ENCODE data around the gene SIK2. TPM values are rescaled to one million over a fixed set of nuclear protein-coding genes. Genes with fewer than 3 reads are reported as not detected.

SIK2 gene
- total and polyA plus RNA-seq, 2 experiments from 2014 or later: 1.5 to 14.2 TPM

GRCh38 chr11:111737444-111738210, 135.4 kb downstream of the SIK2 start:
- Histone ChIP-seq H3K4me1 (ENCODE audit: low read depth) (peaks cover 45% of the 10 kb centered on the region), H3K27me3 (no peaks in the 10 kb centered on the region), H3K36me3 (no peaks in the 10 kb centered on the region), H3K27ac (no peak overlapping the region), H3K9me3 (ENCODE audit: low read depth) (no peaks in the 10 kb centered on the region), H3K4me3 (no peak overlapping the region)
- DNase-seq (ENCODE audit: low read depth in 1 of 2, low spot score in 1 of 2): peak in 1 of 2 donors; percentile 69
- no peak for TF ChIP-seq CTCF (IDR thresholded peaks at IDR 0.05; ENCODE audit: low read depth, low read length)

GRCh38 chr11:111739299-111739698, 137.1 kb downstream of the SIK2 start:
- no peaks in the 10 kb centered on the region for H3K9me3 ChIP-seq (ENCODE audit: low read depth)
- H3K36me3 ChIP-seq: no peaks in the 10 kb centered on the region
- no peaks in the 10 kb centered on the region for H3K27me3 ChIP-seq
- no peak overlapping the region for H3K4me3 ChIP-seq
- peaks cover 39% of the 10 kb centered on the region for H3K4me1 ChIP-seq (ENCODE audit: low read depth)
- TF ChIP-seq CTCF (IDR thresholded peaks at IDR 0.05; ENCODE audit: low read depth, low read length): no peak
- no peak for DNase-seq (ENCODE audit: low read depth in 1 of 2, low spot score in 1 of 2)
- H3K27ac ChIP-seq: no peak overlapping the region

GRCh38 chr11:111741751-111742150, 139.5 kb downstream of the SIK2 start:
- H3K9me3 ChIP-seq (ENCODE audit: low read depth): no peaks in the 10 kb centered on the region
- H3K4me1 ChIP-seq (ENCODE audit: low read depth): peaks cover 19% of the 10 kb centered on the region
- peak overlapping the region; percentile 32 for H3K27ac ChIP-seq
- no peaks in the 10 kb centered on the region for H3K36me3 ChIP-seq
- H3K27me3 ChIP-seq: no peaks in the 10 kb centered on the region
- no peak for TF ChIP-seq CTCF (IDR thresholded peaks at IDR 0.05; ENCODE audit: low read depth, low read length)
- peak in 1 of 2 donors; percentile 50 for DNase-seq (ENCODE audit: low read depth in 1 of 2, low spot score in 1 of 2)
- no peak overlapping the region for H3K4me3 ChIP-seq

GRCh38 chr11:111743700-111744099, 141.5 kb downstream of the SIK2 start:
- Histone ChIP-seq H3K4me1 (ENCODE audit: low read depth) (peaks cover 13% of the 10 kb centered on the region), H3K36me3 (peaks cover 3% of the 10 kb centered on the region), H3K27ac (no peak overlapping the region), H3K4me3 (no peak overlapping the region), H3K27me3 (no peaks in the 10 kb centered on the region), H3K9me3 (ENCODE audit: low read depth) (no peaks in the 10 kb centered on the region)
- no peak for TF ChIP-seq CTCF (IDR thresholded peaks at IDR 0.05; ENCODE audit: low read depth, low read length)
- no peak for DNase-seq (ENCODE audit: low read depth in 1 of 2, low spot score in 1 of 2)

- no peak overlapping the region for H3K27ac ChIP-seq
- peak in 1 of 2 donors; percentile 70 for DNase-seq (ENCODE audit: low read depth in 1 of 2, low spot score in 1 of 2)
- H3K4me1 ChIP-seq (ENCODE audit: low read depth): peaks cover 13% of the 10 kb centered on the region
- TF ChIP-seq CTCF (IDR thresholded peaks at IDR 0.05; ENCODE audit: low read depth, low read length): no peak
- H3K9me3 ChIP-seq (ENCODE audit: low read depth): no peaks in the 10 kb centered on the region
- H3K4me3 ChIP-seq: no peak overlapping the region
- H3K36me3 ChIP-seq: peaks cover 13% of the 10 kb centered on the region
- H3K27me3 ChIP-seq: no peaks in the 10 kb centered on the region
Measured at GRCh38 chr11:111745719-111746504, 143.7 kb downstream of the SIK2 start.
